HCT116 (cell line): ENCODE measurements around the gene GABRG1. TPM values are rescaled to one million over a fixed set of nuclear protein-coding genes. Genes with fewer than 3 reads are reported as not detected.

Source experiments
- ATAC-seq: fragments of 200-7000 bp; cut with Tn5 transposase; 2 replicates; pipeline ENCODE4 v1.9.1; 2020; ENCODE audit warnings: mild to moderate bottlenecking, moderate library complexity
- BruUV-seq: library from RNA; stranded (reverse); fragments of 400-500 nt; replicated peaks from 2 replicates; lab custom pipeline; 2021; lab: Mats Ljungman, UMichigan
- CTCF ChIA-PET: fragments of 300-600 bp; sonication (Branson Sonifier 250); formaldehyde crosslinking; loops from one replicate; lab custom pipeline; 2021; ENCODE audit warnings: antibody characterized with exemption; lab: Charles Lee
- POLR2A ChIA-PET: fragments of 300-600, 350-600 bp; sonication (Branson Sonifier 250); formaldehyde crosslinking; loops from one replicate; lab custom pipeline; 2021; ENCODE audit warnings: antibody characterized with exemption; lab: Charles Lee
- RAD21 ChIA-PET, 2 experiments: fragments of 300-600 bp; sonication (Branson Sonifier 250); formaldehyde crosslinking; loops; one replicate each; lab custom pipeline; 2023; ENCODE audit warnings: low total read pairs in 2 of 2; ENCODE audit not compliant: uncharacterized antibody in 2 of 2, unreplicated experiment in 2 of 2, low non-redundant PET in 1 of 2; lab: Charles Lee
- DNase-seq: peaks from one replicate; pipeline ENCODE4 v3.0.0-alpha.2; 2010; ENCODE audit warnings: low read depth, low spot score
- H2AFZ ChIP-seq: fragments of 200-600 bp; shearing (Covaris generic), sonication (generic); 2 replicates; pipeline ENCODE4 v1.6.1; 2017; ENCODE audit warnings: low read depth, mixed run types, mixed read lengths, antibody characterized with exemption, low read length; ENCODE audit not compliant: poor library complexity, severe bottlenecking
- H3K27ac ChIP-seq: 2 replicates; pipeline ENCODE4 v1.5.1; 2012; ENCODE audit warnings: low read depth, low read length
- H3K27me3 ChIP-seq: fragments of 200-600 bp; sonication (generic); 2 replicates; pipeline ENCODE4 v1.6.1; 2016; ENCODE audit warnings: mixed run types, low read length, mixed read lengths; ENCODE audit not compliant: insufficient read depth
- H3K36me3 ChIP-seq, 2 experiments: fragments of 200-500 bp in 1 of 2; fragments of 200-600 bp in 1 of 2; sonication (Bioruptor generic) in 1 of 2; sonication (generic) in 1 of 2; 2 replicates each; pipeline versions ENCODE4 v1.5.1 to v1.6.1; 2014 to 2016; ENCODE audit warnings: low read length in 2 of 2, inconsistent platforms in 1 of 2, mixed read lengths in 1 of 2, mixed run types in 1 of 2; ENCODE audit not compliant: insufficient read depth in 2 of 2, control insufficient read depth in 1 of 2
- H3K4me1 ChIP-seq, 2 experiments: fragments of 200-600 bp in 1 of 2; sonication (generic) in 1 of 2; 2 replicates each; pipeline versions ENCODE4 v1.5.1 to v1.6.1; 2012 to 2017; ENCODE audit warnings: low read length in 2 of 2, inconsistent platforms in 1 of 2, mild to moderate bottlenecking in 1 of 2, mixed read lengths in 1 of 2, mixed run types in 1 of 2, moderate library complexity in 1 of 2; ENCODE audit not compliant: insufficient read depth in 2 of 2, control insufficient read depth in 1 of 2
- H3K4me2 ChIP-seq: fragments of 200-600 bp; sonication (generic); 2 replicates; pipeline ENCODE4 v1.6.1; 2017; ENCODE audit warnings: mixed run types, low read length, mixed read lengths
- H3K4me3 ChIP-seq, 2 experiments: fragments of 200-600 bp in 1 of 2; sonication (generic) in 1 of 2; replicated peaks in 1 of 2; 2 replicates each; pipeline ENCODE4 v1.5.1; 2011 to 2016; ENCODE audit warnings: low read length in 2 of 2, control low read depth in 1 of 2, low read depth in 1 of 2, mild to moderate bottlenecking in 1 of 2, mixed read lengths in 1 of 2, mixed run types in 1 of 2
- H3K79me2 ChIP-seq: fragments of 200-600 bp; sonication (generic); 2 replicates; pipeline ENCODE4 v1.6.1; 2017; ENCODE audit warnings: mild to moderate bottlenecking, mixed run types, low read length, moderate library complexity, mixed read lengths; ENCODE audit not compliant: insufficient read depth
- H3K9ac ChIP-seq: fragments of 200-600 bp; sonication (generic); 2 replicates; pipeline ENCODE4 v1.6.1; 2016; ENCODE audit warnings: low read length, mixed read lengths
- H3K9me2 ChIP-seq: fragments of 200-600 bp; sonication (generic), shearing (Covaris generic); 2 replicates; pipeline ENCODE4 v1.6.1; 2017; ENCODE audit warnings: mixed run types, mild to moderate bottlenecking, moderate library complexity; ENCODE audit not compliant: insufficient read depth
- H3K9me3 ChIP-seq, 2 experiments: fragments of 200-500 bp in 1 of 2; fragments of 200-600 bp in 1 of 2; sonication (Bioruptor generic) in 1 of 2; sonication (generic) in 1 of 2; 2 replicates each; pipeline ENCODE4 v1.6.1; 2014 to 2017; ENCODE audit warnings: low read length in 2 of 2, mixed read lengths in 2 of 2, inconsistent platforms in 1 of 2, low read depth in 1 of 2, mild to moderate bottlenecking in 1 of 2, mixed run types in 1 of 2, moderate library complexity in 1 of 2; ENCODE audit not compliant: control insufficient read depth in 1 of 2, insufficient read depth in 1 of 2
- H4K20me1 ChIP-seq: fragments of 200-600 bp; sonication (generic), shearing (Covaris generic); 2 replicates; pipeline ENCODE4 v1.6.1; 2017; ENCODE audit warnings: mixed run types, mild to moderate bottlenecking, moderate library complexity; ENCODE audit not compliant: insufficient read depth
- CBX3 ChIP-seq: IDR thresholded peaks from 2 replicates; pipeline ENCODE4 v1.6.1; 2012; ENCODE audit warnings: low read depth
- EGR1 ChIP-seq: IDR thresholded peaks from 2 replicates; pipeline ENCODE4 v1.6.1; 2012; ENCODE audit warnings: low read depth
- FOSL1 ChIP-seq: IDR thresholded peaks from 2 replicates; pipeline ENCODE4 v1.6.1; 2012; ENCODE audit warnings: low read depth
- POLR2AphosphoS5 ChIP-seq: IDR thresholded peaks from 2 replicates; pipeline ENCODE4 v1.6.1; 2011; ENCODE audit warnings: mild to moderate bottlenecking, low read depth, low read length, moderate library complexity
- SP1 ChIP-seq: IDR thresholded peaks from 2 replicates; pipeline ENCODE4 v1.6.1; 2012; ENCODE audit warnings: low read depth
- SRF ChIP-seq: IDR thresholded peaks from 2 replicates; pipeline ENCODE4 v1.6.1; 2012; ENCODE audit warnings: low read depth
- TCF7L2 ChIP-seq: IDR thresholded peaks from 2 replicates; pipeline ENCODE4 v1.7.0; 2011; ENCODE audit warnings: borderline replicate concordance, inconsistent platforms; ENCODE audit not compliant: insufficient read depth, insufficient read length; ENCODE audit errors: extremely low read depth
- ZNF274 ChIP-seq: fragments of 200-500 bp; sonication (Bioruptor generic); IDR thresholded peaks from 2 replicates; pipeline ENCODE4 v1.6.1; 2014; ENCODE audit warnings: mild to moderate bottlenecking, low read depth, low read length, inconsistent platforms
- intact Hi-C: fragments of 100-400 bp; cut with micrococcal nuclease; formaldehyde crosslinking; loops from 2 replicates; pipeline ENCODE4 v1.10.0; 2022
- total RNA-seq: library from RNA; stranded (reverse); gene quantifications from one replicate; pipeline ENCODE4 v1.2.1, GENCODE V29; 2021; ENCODE audit not compliant: unreplicated experiment
- TF ChIP-seq, protein P1 (sequence below), 3 experiments: fragments of 200-600 bp in 1 of 3; sonication (generic) in 1 of 3; IDR thresholded peaks in 2 of 3; conservative IDR thresholded peaks in 1 of 3; 2 replicates each; pipeline ENCODE4 v1.5.1; 2012 to 2017; ENCODE audit warnings: low read depth in 2 of 3, low read length in 2 of 3, antibody characterized with exemption in 1 of 3, borderline replicate concordance in 1 of 3, control low read depth in 1 of 3, mild to moderate bottlenecking in 1 of 3, mixed read lengths in 1 of 3, mixed run types in 1 of 3, moderate library complexity in 1 of 3; ENCODE audit not compliant: insufficient read depth in 1 of 3

The GABRG1 gene
- total RNA-seq, 1 experiment from 2014 or later = not detected

DNA sequence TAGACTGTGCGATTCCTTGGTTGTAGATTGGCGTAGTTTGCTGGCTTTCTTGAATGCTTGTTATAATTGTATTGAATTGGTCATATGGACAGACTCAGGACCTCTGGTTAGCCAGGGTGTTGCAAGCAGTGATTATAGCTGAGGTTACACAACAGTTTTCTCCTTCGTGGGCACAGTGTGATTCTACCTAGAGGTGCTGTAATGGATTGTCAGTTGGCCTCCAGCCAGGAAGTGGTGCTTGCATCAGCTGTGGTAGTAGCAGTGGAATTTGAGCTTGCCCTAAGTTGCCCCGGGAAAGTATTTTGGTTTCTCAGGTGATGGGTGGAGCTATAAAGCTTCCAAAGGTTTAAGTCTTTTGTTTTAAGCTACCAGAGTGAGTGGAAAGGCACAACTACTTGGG, 23.1 kb upstream of the GABRG1 start:
- Histone ChIP-seq H3K4me1 (no peaks in the 10 kb centered on the region), H3K4me2 (no peak overlapping the region), H3K4me3 (no peak overlapping the region), H3K79me2 (no peaks in the 10 kb centered on the region), H3K9ac (no peak overlapping the region), H2AFZ (no peak overlapping the region), H3K27me3 (no peaks in the 10 kb centered on the region), H3K9me3 (peaks cover 4 to 29% of the 10 kb centered on the region in 2 experiments; a peak in 2 of 4 replicates), H3K27ac (no peak overlapping the region), H4K20me1 (no peaks in the 10 kb centered on the region), H3K9me2 (no peaks in the 10 kb centered on the region), H3K36me3 (no peaks in the 10 kb centered on the region)
- ATAC-seq = no peak
- TF ChIP-seq SP1 (no peak), CBX3 (no peak), TCF7L2 (no peak), EGR1 (no peak), ZNF274 (no peak), SRF (no peak), POLR2AphosphoS5 (no peak), FOSL1 (no peak)
- TF ChIP-seq, protein P1, sequence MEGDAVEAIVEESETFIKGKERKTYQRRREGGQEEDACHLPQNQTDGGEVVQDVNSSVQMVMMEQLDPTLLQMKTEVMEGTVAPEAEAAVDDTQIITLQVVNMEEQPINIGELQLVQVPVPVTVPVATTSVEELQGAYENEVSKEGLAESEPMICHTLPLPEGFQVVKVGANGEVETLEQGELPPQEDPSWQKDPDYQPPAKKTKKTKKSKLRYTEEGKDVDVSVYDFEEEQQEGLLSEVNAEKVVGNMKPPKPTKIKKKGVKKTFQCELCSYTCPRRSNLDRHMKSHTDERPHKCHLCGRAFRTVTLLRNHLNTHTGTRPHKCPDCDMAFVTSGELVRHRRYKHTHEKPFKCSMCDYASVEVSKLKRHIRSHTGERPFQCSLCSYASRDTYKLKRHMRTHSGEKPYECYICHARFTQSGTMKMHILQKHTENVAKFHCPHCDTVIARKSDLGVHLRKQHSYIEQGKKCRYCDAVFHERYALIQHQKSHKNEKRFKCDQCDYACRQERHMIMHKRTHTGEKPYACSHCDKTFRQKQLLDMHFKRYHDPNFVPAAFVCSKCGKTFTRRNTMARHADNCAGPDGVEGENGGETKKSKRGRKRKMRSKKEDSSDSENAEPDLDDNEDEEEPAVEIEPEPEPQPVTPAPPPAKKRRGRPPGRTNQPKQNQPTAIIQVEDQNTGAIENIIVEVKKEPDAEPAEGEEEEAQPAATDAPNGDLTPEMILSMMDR (IDR thresholded peaks at IDR 0.05 in 2 of 3, conservative IDR thresholded peaks at IDR 0.05 in 1 of 3; ENCODE audit: borderline replicate concordance in 1 of 3, insufficient read depth in 1 of 3, low read depth in 2 of 3, low read length in 2 of 3) = no peak
- no TSS peak for BruUV-seq
- CTCF ChIA-PET = no interaction called here
- POLR2A ChIA-PET = no interaction called here
- no peak for DNase-seq
- intact Hi-C loops = no loop called here
- RAD21 ChIA-PET = no interaction called here
